Measurements from ENCODE around the gene CHD1L. TPM values are rescaled to one million over a fixed set of nuclear protein-coding genes. Genes with fewer than 3 reads are reported as not detected.

CHD1L gene
- total and polyA plus RNA-seq, 2 of the 4 experiments (the other 2 are of a cell fraction) = 31.2 to 47.5 TPM

- no peak overlapping the region for H2BK120ac ChIP-seq (ENCODE audit: low read depth, low read length)
- no peak overlapping the region for H2BK20ac ChIP-seq (ENCODE audit: low read depth, low read length)
- in situ Hi-C loops (cut with MboI; ENCODE audit: low sequenced_read_pairs) = loop anchor here (5.0 kb wide), 1 partner anchor 73 kb away; the partner anchor contains the start of gene PRKAB2
- no peak overlapping the region for H2AFZ ChIP-seq (replicated peaks; ENCODE audit: low read length, poor library complexity)
- H4K8ac ChIP-seq (ENCODE audit: low read depth in 2 of 2, low read length in 2 of 2) = no peak overlapping the region
- H3K27ac ChIP-seq (ENCODE audit: insufficient read depth, low read length) = no peak overlapping the region
- no peak overlapping the region for H3K4me3 ChIP-seq (ENCODE audit: insufficient read depth, low read depth, low read length)
- no peak overlapping the region for H2BK15ac ChIP-seq (ENCODE audit: low read depth, low read length)
- TF ChIP-seq MXI1 (IDR thresholded peaks at IDR 0.05; ENCODE audit: borderline replicate concordance, low read depth, low read length) = no peak
- TF ChIP-seq USF2 (IDR thresholded peaks at IDR 0.05; ENCODE audit: low read depth, low read length) = no peak
- no peak for TF ChIP-seq BHLHE40 (IDR thresholded peaks at IDR 0.05; ENCODE audit: low read depth, low read length)
- TF ChIP-seq CEBPB (IDR thresholded peaks at IDR 0.05; ENCODE audit: low read depth, low read length) = no peak
- TF ChIP-seq RAD21 (IDR thresholded peaks at IDR 0.05; ENCODE audit: low read length) = no peak
- TF ChIP-seq FOS (IDR thresholded peaks at IDR 0.05; ENCODE audit: low read depth, low read length) = no peak
- TF ChIP-seq CHD1 (IDR thresholded peaks at IDR 0.05; ENCODE audit: low read depth, low read length) = no peak
- no peak for TF ChIP-seq MAFK (IDR thresholded peaks at IDR 0.05; ENCODE audit: low read depth, low read length)
- TF ChIP-seq NFE2L2 (IDR thresholded peaks at IDR 0.05; ENCODE audit: low read depth, low read length) = no peak
- TF ChIP-seq, protein P1, sequence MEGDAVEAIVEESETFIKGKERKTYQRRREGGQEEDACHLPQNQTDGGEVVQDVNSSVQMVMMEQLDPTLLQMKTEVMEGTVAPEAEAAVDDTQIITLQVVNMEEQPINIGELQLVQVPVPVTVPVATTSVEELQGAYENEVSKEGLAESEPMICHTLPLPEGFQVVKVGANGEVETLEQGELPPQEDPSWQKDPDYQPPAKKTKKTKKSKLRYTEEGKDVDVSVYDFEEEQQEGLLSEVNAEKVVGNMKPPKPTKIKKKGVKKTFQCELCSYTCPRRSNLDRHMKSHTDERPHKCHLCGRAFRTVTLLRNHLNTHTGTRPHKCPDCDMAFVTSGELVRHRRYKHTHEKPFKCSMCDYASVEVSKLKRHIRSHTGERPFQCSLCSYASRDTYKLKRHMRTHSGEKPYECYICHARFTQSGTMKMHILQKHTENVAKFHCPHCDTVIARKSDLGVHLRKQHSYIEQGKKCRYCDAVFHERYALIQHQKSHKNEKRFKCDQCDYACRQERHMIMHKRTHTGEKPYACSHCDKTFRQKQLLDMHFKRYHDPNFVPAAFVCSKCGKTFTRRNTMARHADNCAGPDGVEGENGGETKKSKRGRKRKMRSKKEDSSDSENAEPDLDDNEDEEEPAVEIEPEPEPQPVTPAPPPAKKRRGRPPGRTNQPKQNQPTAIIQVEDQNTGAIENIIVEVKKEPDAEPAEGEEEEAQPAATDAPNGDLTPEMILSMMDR (conservative IDR thresholded peaks at IDR 0.05; ENCODE audit: low read depth, low read length) = no peak
- no peak for TF ChIP-seq SMC3 (IDR thresholded peaks at IDR 0.05; ENCODE audit: low read depth, low read length)
- TF ChIP-seq MAZ (IDR thresholded peaks at IDR 0.05; ENCODE audit: borderline replicate concordance, low read depth, low read length) = no peak
- TF ChIP-seq RFX5 (IDR thresholded peaks at IDR 0.05; ENCODE audit: low read depth, low read length) = no peak
- TF ChIP-seq RCOR1 (IDR thresholded peaks at IDR 0.05; ENCODE audit: insufficient replicate concordance, low read length) = no peak
- no peak for TF ChIP-seq POLR2A (IDR thresholded peaks at IDR 0.05; ENCODE audit: low read depth, low read length)
- TF ChIP-seq, protein P2, sequence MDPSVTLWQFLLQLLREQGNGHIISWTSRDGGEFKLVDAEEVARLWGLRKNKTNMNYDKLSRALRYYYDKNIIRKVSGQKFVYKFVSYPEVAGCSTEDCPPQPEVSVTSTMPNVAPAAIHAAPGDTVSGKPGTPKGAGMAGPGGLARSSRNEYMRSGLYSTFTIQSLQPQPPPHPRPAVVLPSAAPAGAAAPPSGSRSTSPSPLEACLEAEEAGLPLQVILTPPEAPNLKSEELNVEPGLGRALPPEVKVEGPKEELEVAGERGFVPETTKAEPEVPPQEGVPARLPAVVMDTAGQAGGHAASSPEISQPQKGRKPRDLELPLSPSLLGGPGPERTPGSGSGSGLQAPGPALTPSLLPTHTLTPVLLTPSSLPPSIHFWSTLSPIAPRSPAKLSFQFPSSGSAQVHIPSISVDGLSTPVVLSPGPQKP (IDR thresholded peaks at IDR 0.05; ENCODE audit: borderline replicate concordance, low read depth, low read length) = no peak
- H3K9me3 ChIP-seq (ENCODE audit: control insufficient read depth, insufficient read depth, low read length) = no peaks in the 10 kb centered on the region
- H3K4me1 ChIP-seq (ENCODE audit: control insufficient read depth, insufficient read depth, low read length) = peaks cover 7% of the 10 kb centered on the region
- H3K9me1 ChIP-seq (ENCODE audit: insufficient read depth, low read length) = peaks cover 11% of the 10 kb centered on the region
- ATAC-seq (ENCODE audit: low read depth) = no peak
- no TSS peak for BruUV-seq (replicated peaks)
- H3K4ac ChIP-seq (ENCODE audit: low read depth, low read length) = no peak overlapping the region
- ChIA-PET POLR2A (ENCODE audit: unreplicated experiment) (no interaction called here), CTCF (no interaction called here)
- no peak overlapping the region for H4K91ac ChIP-seq (ENCODE audit: insufficient read depth, low read depth, low read length)
- no peak overlapping the region for H4K5ac ChIP-seq (ENCODE audit: low read depth, low read length)
- peak overlapping the region; percentile 29; the same call in 1 of the 2 replicates for H2AK5ac ChIP-seq (ENCODE audit: low read depth, low read length)
- H3K14ac ChIP-seq (replicated peaks; ENCODE audit: low read depth, low read length) = no peak overlapping the region
- 100% methylated on average over 1 of the region's 6 CpGs; no CpG with 5 or more reads in 1 of the 2 experiments for WGBS, 2 experiments (ENCODE audit: extremely low coverage in 2 of 2, insufficient read length in 1 of 2)
- H3K4me2 ChIP-seq (ENCODE audit: low read depth, low read length) = no peak overlapping the region
- no peak overlapping the region for H2AK9ac ChIP-seq (replicated peaks; ENCODE audit: low read depth, low read length, poor library complexity)
- no peak overlapping the region for H2BK5ac ChIP-seq (ENCODE audit: low read depth, low read length, poor library complexity, severe bottlenecking)
- no peaks in the 10 kb centered on the region for H3K36me3 ChIP-seq (ENCODE audit: control insufficient read depth, insufficient read depth, low read length)
- no peak for DNase-seq
- H3K27me3 ChIP-seq (ENCODE audit: control insufficient read depth, insufficient read depth, low read length) = no peaks in the 10 kb centered on the region
- H3K9ac ChIP-seq (ENCODE audit: low read depth, low read length) = no peak overlapping the region
- H3K23ac ChIP-seq (ENCODE audit: low read depth, low read length) = peak overlapping the region; percentile 39
- no peak overlapping the region for H3K56ac ChIP-seq (ENCODE audit: extremely low read depth, insufficient read depth, low read length)
- peaks cover 3 to 31% of the 10 kb centered on the region in 2 experiments; a peak in 3 of 4 replicates for H3K79me1 ChIP-seq (ENCODE audit: low read depth in 1 of 2, low read length in 2 of 2)
- H3K18ac ChIP-seq (ENCODE audit: low read depth, low read length) = no peak overlapping the region
- intact Hi-C loops (cut with micrococcal nuclease) = no loop called here
- dilution Hi-C loops (cut with HindIII; ENCODE audit: low sequenced_read_pairs, unreplicated experiment) = no loop called here
- peaks cover 34% of the 10 kb centered on the region for H4K20me1 ChIP-seq (ENCODE audit: insufficient read depth, low read length)
Measured at GRCh38 chr1:147245129-147245528, 2.6 kb downstream of the CHD1L start.

Data from IMR-90 (cell line).